Measurements from ENCODE around the gene TNS2.
"Not testable (repeated sequence)": the region's sequence is repeated elsewhere in the genome, so short reads cannot be mapped to it uniquely, and the experiment has no call there.

Gene TNS2

GRCh38 chr12:53101931-53102781, 52.3 kb downstream of the TNS2 start:
- no peak for TF ChIP-seq CTCF (conservative IDR thresholded peaks at IDR 0.05)
- H3K27ac ChIP-seq, result no peak overlapping the region

GRCh38 chr12:53102883-53103807, 53.3 kb downstream of the TNS2 start, which contains the start of gene SOAT2:
SOAT2 (plus strand) TSS chr12:53103486; CDS start chr12:53103578, 92 bp downstream.
- no peak for TF ChIP-seq CTCF (conservative IDR thresholded peaks at IDR 0.05)
- no peak within 1 kb of the TSS for H3K27ac ChIP-seq

- H3K27ac ChIP-seq, result no peak overlapping the region
- TF ChIP-seq CTCF (conservative IDR thresholded peaks at IDR 0.05), result no peak
Observed at GRCh38 chr12:53103860-53104305, 54.0 kb downstream of the TNS2 start.

- no peak overlapping the region for H3K27ac ChIP-seq
- TF ChIP-seq CTCF (conservative IDR thresholded peaks at IDR 0.05), result no peak
Observed at GRCh38 chr12:53105256-53105655, 55.4 kb downstream of the TNS2 start.

GRCh38 chr12:53105712-53106439, 56.0 kb downstream of the TNS2 start:
- H3K27ac ChIP-seq, result no peak overlapping the region

GRCh38 chr12:53107122-53107521, 57.3 kb downstream of the TNS2 start:
- H3K27ac ChIP-seq, result no peak overlapping the region
- TF ChIP-seq CTCF (conservative IDR thresholded peaks at IDR 0.05), result no peak

More at GRCh38 chr12:53105712-53106439, 56.0 kb downstream of the TNS2 start:
- TF ChIP-seq CTCF (conservative IDR thresholded peaks at IDR 0.05), result no peak

GRCh38 chr12:53112431-53112830, 62.6 kb downstream of the TNS2 start:
- not testable (repeated sequence) for H3K27ac ChIP-seq
